IMR-90 (cell line): ENCODE results near the gene CFAP92. TPM values are rescaled to one million over a fixed set of nuclear protein-coding genes. Genes with fewer than 3 reads are reported as not detected.

ENCODE experiments used
- ATAC-seq: fragments of 200-7000 bp; cut with Tn5 transposase; 2 replicates; pipeline ENCODE4 v1.9.1; 2020; ENCODE audit warnings: low read depth, mild to moderate bottlenecking, moderate library complexity
- BruUV-seq: library from RNA; stranded (reverse); fragments of 400-500 nt; replicated peaks from 2 replicates; lab custom pipeline; 2021; lab: Mats Ljungman, UMichigan
- CTCF ChIA-PET: fragments of 300-600 bp; formaldehyde crosslinking; extraction: SDS; loops from one replicate; lab custom pipeline; 2021; ENCODE audit warnings: antibody characterized with exemption; lab: Yijun Ruan, JAX
- POLR2A ChIA-PET: fragments of 300-600 bp; sonication (Branson Sonifier 250); formaldehyde crosslinking; loops from one replicate; lab custom pipeline; 2022; ENCODE audit warnings: antibody characterized with exemption; ENCODE audit not compliant: unreplicated experiment; lab: Charles Lee
- DNase-seq: peaks from one replicate; pipeline ENCODE4 v3.0.0; 2013
- H2AFZ ChIP-seq: replicated peaks from 2 replicates; pipeline ENCODE3; 2013; ENCODE audit warnings: low read length, mild to moderate bottlenecking; ENCODE audit not compliant: poor library complexity
- H2AK5ac ChIP-seq: 2 replicates; pipeline ENCODE4 v1.6.1; 2013; ENCODE audit warnings: low read depth, low read length, inconsistent platforms
- H2AK9ac ChIP-seq: replicated peaks from 2 replicates; pipeline ENCODE3; 2013; ENCODE audit warnings: mild to moderate bottlenecking, low read depth, low read length, moderate library complexity; ENCODE audit not compliant: poor library complexity
- H2BK120ac ChIP-seq: 2 replicates; pipeline ENCODE4 v1.6.1; 2013; ENCODE audit warnings: low read depth, low read length, inconsistent platforms
- H2BK15ac ChIP-seq: 3 replicates; pipeline ENCODE4 v1.6.1; 2013; ENCODE audit warnings: low read depth, low read length, inconsistent platforms
- H2BK20ac ChIP-seq: 2 replicates; pipeline ENCODE4 v1.6.1; 2013; ENCODE audit warnings: low read depth, mild to moderate bottlenecking, inconsistent platforms, low read length, moderate library complexity
- H2BK5ac ChIP-seq: 2 replicates; pipeline ENCODE4 v1.6.1; 2013; ENCODE audit warnings: mild to moderate bottlenecking, low read depth, low read length, inconsistent platforms; ENCODE audit not compliant: poor library complexity, severe bottlenecking
- H3K14ac ChIP-seq: replicated peaks from 2 replicates; pipeline ENCODE4 v1.6.1; 2013; ENCODE audit warnings: low read depth, low read length, inconsistent platforms
- H3K18ac ChIP-seq: 2 replicates; pipeline ENCODE4 v1.6.1; 2013; ENCODE audit warnings: low read depth, low read length, control low read depth
- H3K23ac ChIP-seq: 2 replicates; pipeline ENCODE4 v1.6.1; 2013; ENCODE audit warnings: low read depth, low read length, inconsistent platforms
- H3K27ac ChIP-seq: 2 replicates; pipeline ENCODE4 v1.5.1; 2013; ENCODE audit warnings: mild to moderate bottlenecking, control low read depth, low read length; ENCODE audit not compliant: insufficient read depth
- H3K27me3 ChIP-seq: 2 replicates; pipeline ENCODE4 v1.6.1; 2013; ENCODE audit warnings: low read length; ENCODE audit not compliant: control insufficient read depth, insufficient read depth
- H3K36me3 ChIP-seq: 2 replicates; pipeline ENCODE4 v1.6.1; 2013; ENCODE audit warnings: low read length, mixed read lengths; ENCODE audit not compliant: control insufficient read depth, insufficient read depth
- H3K4ac ChIP-seq: 2 replicates; pipeline ENCODE4 v1.6.1; 2013; ENCODE audit warnings: low read depth, low read length, inconsistent platforms
- H3K4me1 ChIP-seq: 2 replicates; pipeline ENCODE4 v1.6.1; 2013; ENCODE audit warnings: low read length, mixed read lengths; ENCODE audit not compliant: control insufficient read depth, insufficient read depth
- H3K4me2 ChIP-seq: 2 replicates; pipeline ENCODE4 v1.6.1; 2013; ENCODE audit warnings: low read depth, mild to moderate bottlenecking, control low read depth, low read length, moderate library complexity
- H3K4me3 ChIP-seq: 2 replicates; pipeline ENCODE4 v1.5.1; 2013; ENCODE audit warnings: low read depth, mild to moderate bottlenecking, control low read depth, low read length, moderate library complexity; ENCODE audit not compliant: insufficient read depth
- H3K56ac ChIP-seq: 2 replicates; pipeline ENCODE4 v1.6.1; 2013; ENCODE audit warnings: low read length, inconsistent platforms; ENCODE audit not compliant: insufficient read depth; ENCODE audit errors: extremely low read depth
- H3K79me1 ChIP-seq, 2 experiments: 2 replicates each; pipeline ENCODE4 v1.6.1; 2013; ENCODE audit warnings: low read length in 2 of 2, inconsistent platforms in 1 of 2, low read depth in 1 of 2
- H3K9ac ChIP-seq: 2 replicates; pipeline ENCODE4 v1.6.1; 2013; ENCODE audit warnings: low read depth, low read length, control low read depth
- H3K9me1 ChIP-seq: 2 replicates; pipeline ENCODE4 v1.6.1; 2013; ENCODE audit warnings: low read length, inconsistent platforms; ENCODE audit not compliant: insufficient read depth
- H3K9me3 ChIP-seq: 2 replicates; pipeline ENCODE4 v1.6.1; 2013; ENCODE audit warnings: low read length; ENCODE audit not compliant: control insufficient read depth, insufficient read depth
- H4K20me1 ChIP-seq: 2 replicates; pipeline ENCODE4 v1.6.1; 2013; ENCODE audit warnings: low read length, inconsistent platforms; ENCODE audit not compliant: insufficient read depth
- H4K5ac ChIP-seq: 2 replicates; pipeline ENCODE4 v1.6.1; 2013; ENCODE audit warnings: mild to moderate bottlenecking, low read depth, low read length, control low read depth
- H4K8ac ChIP-seq, 2 experiments: 2 replicates each; pipeline ENCODE4 v1.6.1; 2013; ENCODE audit warnings: low read depth in 2 of 2, low read length in 2 of 2, control low read depth in 1 of 2, inconsistent platforms in 1 of 2
- H4K91ac ChIP-seq: 2 replicates; pipeline ENCODE4 v1.6.1; 2013; ENCODE audit warnings: low read depth, low read length, inconsistent platforms; ENCODE audit not compliant: insufficient read depth
- BHLHE40 ChIP-seq: fragments of 150-350 bp; IDR thresholded peaks from 2 replicates; pipeline ENCODE4 v1.6.1; 2016; ENCODE audit warnings: mild to moderate bottlenecking, low read depth, low read length
- FOS ChIP-seq: fragments of 150-350 bp; IDR thresholded peaks from 2 replicates; pipeline ENCODE4 v1.6.1; 2016; ENCODE audit warnings: low read depth, low read length
- MAFK ChIP-seq: IDR thresholded peaks from 2 replicates; pipeline ENCODE4 v1.6.1; 2012; ENCODE audit warnings: low read depth, low read length, improper control_type of control experiment
- MAZ ChIP-seq: IDR thresholded peaks from 2 replicates; pipeline ENCODE4 v1.6.1; 2012; ENCODE audit warnings: low read depth, mild to moderate bottlenecking, low read length, improper control_type of control experiment, moderate library complexity, borderline replicate concordance
- MXI1 ChIP-seq: IDR thresholded peaks from 2 replicates; pipeline ENCODE4 v1.6.1; 2012; ENCODE audit warnings: low read depth, mild to moderate bottlenecking, low read length, moderate library complexity, borderline replicate concordance
- POLR2A ChIP-seq: IDR thresholded peaks from 2 replicates; pipeline ENCODE4 v1.6.1; 2012; ENCODE audit warnings: mild to moderate bottlenecking, low read depth, low read length
- WGBS, 2 experiments: methylation state at CpG; one replicate each; pipeline versions ENCODE4 v1.1.5 to v1.1.7; 2013; ENCODE audit warnings: missing lambda C conversion rate in 2 of 2; ENCODE audit not compliant: insufficient read length in 1 of 2; ENCODE audit errors: extremely low coverage in 2 of 2; 5-methylcytosine and 5-hydroxymethylcytosine counted together
- dilution Hi-C: fragments of 300-500 bp; cut with HindIII; formaldehyde crosslinking; loops from one replicate; pipeline ENCODE4 v1.14.3; 2018; ENCODE audit warnings: low sequenced_read_pairs; ENCODE audit not compliant: unreplicated experiment
- in situ Hi-C: fragments of 300-500 bp; cut with MboI; formaldehyde crosslinking; loops from 3 replicates; pipeline ENCODE4 v1.14.3; 2019; ENCODE audit warnings: low sequenced_read_pairs, inconsistent platforms, mixed read lengths
- intact Hi-C: fragments of 100-400 bp; cut with micrococcal nuclease; formaldehyde crosslinking; loops from 2 replicates; pipeline ENCODE4 v1.10.0; 2022
- polyA plus RNA-seq, 3 experiments: library from polyadenylated mRNA; depleted of rRNA; stranded (reverse); fragments of >200 nt; gene quantifications; 2 replicates each; pipeline ENCODE4 v1.2.3, GENCODE V29; 2012; ENCODE audit warnings: low replicate concordance in 1 of 3
- total RNA-seq: library from RNA; depleted of rRNA; stranded (reverse); fragments of >200 nt; gene quantifications from 2 replicates; pipeline ENCODE4 v1.2.3, GENCODE V29; 2012
- TF ChIP-seq, protein P1 (sequence below): conservative IDR thresholded peaks from 2 replicates; pipeline ENCODE4 v1.5.1; 2012; ENCODE audit warnings: mild to moderate bottlenecking, low read depth, low read length, improper control_type of control experiment

The CFAP92 gene
- total and polyA plus RNA-seq, 2 of the 4 experiments (the other 2 are of a cell fraction) = not detected

DNA sequence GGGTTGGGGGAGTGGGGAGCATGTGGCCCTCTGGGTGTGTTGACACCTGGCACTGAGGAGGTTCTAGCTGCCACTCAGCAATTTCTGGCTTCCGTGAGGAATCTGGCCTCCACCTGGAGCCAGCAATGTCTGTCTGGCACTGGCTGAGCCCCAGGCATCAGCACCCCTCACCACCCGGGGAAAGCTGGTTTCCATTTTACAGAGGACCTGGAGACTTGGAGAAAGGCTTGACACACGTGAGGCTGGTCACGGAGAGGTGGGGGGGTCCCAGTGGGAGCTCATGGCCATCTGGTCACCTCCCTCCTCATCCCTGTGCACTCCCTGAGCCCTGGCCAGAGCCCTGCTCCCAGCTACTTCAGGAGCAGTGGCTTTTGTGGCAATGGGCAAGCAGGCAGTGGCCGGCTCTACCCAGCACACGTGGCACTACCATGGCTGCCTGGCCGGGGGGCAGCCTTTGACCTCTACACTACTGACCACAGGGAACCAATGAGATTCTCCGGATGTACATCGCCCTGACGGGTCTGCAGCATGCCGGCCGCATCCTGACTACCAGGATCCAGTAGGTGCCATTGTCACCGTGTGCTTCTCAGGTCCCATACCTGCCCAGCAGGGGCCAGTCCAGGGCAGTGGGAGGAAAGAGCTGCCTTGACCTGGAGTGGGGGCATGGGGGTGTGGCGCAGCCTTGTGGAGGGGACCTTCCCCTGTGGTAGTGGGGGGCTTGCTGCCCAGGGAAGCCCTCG is 86.0 kb downstream of the CFAP92 start:
- H4K91ac ChIP-seq = no peak overlapping the region
- no peak overlapping the region for H2AK5ac ChIP-seq
- H3K9ac ChIP-seq = no peak overlapping the region
- no peaks in the 10 kb centered on the region for H3K27me3 ChIP-seq
- no peak overlapping the region for H2BK120ac ChIP-seq
- H4K5ac ChIP-seq = no peak overlapping the region
- DNase-seq (no peak), ATAC-seq (no peak)
- CTCF ChIA-PET = no interaction called here
- intact Hi-C loops = no loop called here
- in situ Hi-C loops = no loop called here
- no peaks in the 10 kb centered on the region; the same call in 1 of the 2 replicates for H3K9me1 ChIP-seq
- H3K9me3 ChIP-seq = no peaks in the 10 kb centered on the region
- dilution Hi-C loops = no loop called here
- no peak overlapping the region for H3K14ac ChIP-seq
- H2AFZ ChIP-seq = no peak overlapping the region
- TF ChIP-seq FOS = no peak
- TF ChIP-seq, protein P1, sequence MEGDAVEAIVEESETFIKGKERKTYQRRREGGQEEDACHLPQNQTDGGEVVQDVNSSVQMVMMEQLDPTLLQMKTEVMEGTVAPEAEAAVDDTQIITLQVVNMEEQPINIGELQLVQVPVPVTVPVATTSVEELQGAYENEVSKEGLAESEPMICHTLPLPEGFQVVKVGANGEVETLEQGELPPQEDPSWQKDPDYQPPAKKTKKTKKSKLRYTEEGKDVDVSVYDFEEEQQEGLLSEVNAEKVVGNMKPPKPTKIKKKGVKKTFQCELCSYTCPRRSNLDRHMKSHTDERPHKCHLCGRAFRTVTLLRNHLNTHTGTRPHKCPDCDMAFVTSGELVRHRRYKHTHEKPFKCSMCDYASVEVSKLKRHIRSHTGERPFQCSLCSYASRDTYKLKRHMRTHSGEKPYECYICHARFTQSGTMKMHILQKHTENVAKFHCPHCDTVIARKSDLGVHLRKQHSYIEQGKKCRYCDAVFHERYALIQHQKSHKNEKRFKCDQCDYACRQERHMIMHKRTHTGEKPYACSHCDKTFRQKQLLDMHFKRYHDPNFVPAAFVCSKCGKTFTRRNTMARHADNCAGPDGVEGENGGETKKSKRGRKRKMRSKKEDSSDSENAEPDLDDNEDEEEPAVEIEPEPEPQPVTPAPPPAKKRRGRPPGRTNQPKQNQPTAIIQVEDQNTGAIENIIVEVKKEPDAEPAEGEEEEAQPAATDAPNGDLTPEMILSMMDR = no peak
- no peak for TF ChIP-seq MAZ
- no peak for TF ChIP-seq MAFK
- no peak for TF ChIP-seq POLR2A
- no peak for TF ChIP-seq MXI1
- no peak for TF ChIP-seq BHLHE40
- no peak overlapping the region for H3K4ac ChIP-seq
- no peak overlapping the region for H2AK9ac ChIP-seq
- POLR2A ChIA-PET = no interaction called here
- H3K18ac ChIP-seq = no peak overlapping the region
- H4K20me1 ChIP-seq = no peaks in the 10 kb centered on the region
- H3K36me3 ChIP-seq = peaks cover 85% of the 10 kb centered on the region
- no TSS peak for BruUV-seq
- no peaks in the 10 kb centered on the region for H3K4me1 ChIP-seq
- H2BK20ac ChIP-seq = no peak overlapping the region
- no peak overlapping the region for H3K27ac ChIP-seq
- H3K23ac ChIP-seq = no peak overlapping the region
- no peak overlapping the region for H2BK15ac ChIP-seq
- H3K4me2 ChIP-seq = no peak overlapping the region
- no peak overlapping the region for H4K8ac ChIP-seq
- no peak overlapping the region for H3K56ac ChIP-seq
- no peaks in the 10 kb centered on the region for H3K79me1 ChIP-seq
- no peak overlapping the region for H3K4me3 ChIP-seq
- WGBS, 2 experiments = 100% methylated on average over 1 of the region's 15 CpGs; no CpG with 5 or more reads in 1 of the 2 experiments
- H2BK5ac ChIP-seq = no peak overlapping the region
